Endothelial cell of umbilical vein (primary cell): Measurements from ENCODE around the gene GRAMD1B. TPM values are rescaled to one million over a fixed set of nuclear protein-coding genes. Genes with fewer than 3 reads are reported as not detected.

Experiments
- BruUV-seq: library from RNA; stranded (reverse); fragments of 400-500 nt; replicated peaks from 2 replicates; lab custom pipeline; 2021; lab: Mats Ljungman, UMichigan
- CTCF ChIA-PET: fragments of 300-600, 350-600 bp; sonication (Branson Sonifier 250); formaldehyde crosslinking; loops from one replicate; lab custom pipeline; 2021; ENCODE audit warnings: antibody characterized with exemption, inconsistent platforms; lab: Charles Lee
- POLR2A ChIA-PET: fragments of 300-600, 350-600 bp; sonication (Branson Sonifier 250); formaldehyde crosslinking; loops from one replicate; lab custom pipeline; 2021; ENCODE audit warnings: antibody characterized with exemption, inconsistent platforms; lab: Charles Lee
- DNase-seq: peaks from one replicate; pipeline ENCODE4 v3.0.0-alpha.2; 2011; ENCODE audit warnings: low read depth, low spot score
- FAIRE-seq: peaks from 2 replicates; lab custom pipeline; 2011; peaks lifted over from hg19 to GRCh38; lab: Jason Lieb, UNC
- H2AFZ ChIP-seq: 2 replicates; pipeline ENCODE4 v1.6.0; 2012; ENCODE audit warnings: low read depth, low read length, control low read depth, inconsistent platforms
- H3K27ac ChIP-seq: 2 replicates; pipeline ENCODE4 v1.5.1; 2011; ENCODE audit warnings: low read depth, mild to moderate bottlenecking, control low read depth, low read length, moderate library complexity; ENCODE audit not compliant: insufficient read depth
- H3K27me3 ChIP-seq, 2 experiments: 2 replicates each; pipeline versions ENCODE4 v1.6.0 to v1.6.1; 2011; ENCODE audit warnings: low read length in 2 of 2, mixed read lengths in 1 of 2; ENCODE audit not compliant: control insufficient read depth in 2 of 2, insufficient read depth in 2 of 2
- H3K36me3 ChIP-seq, 2 experiments: 2 replicates in 1 of 2; 3 replicates in 1 of 2; pipeline ENCODE4 v1.5.1; 2011; ENCODE audit warnings: low read length in 2 of 2, mild to moderate bottlenecking in 1 of 2, moderate library complexity in 1 of 2; ENCODE audit not compliant: control insufficient read depth in 2 of 2, insufficient read depth in 2 of 2; ENCODE audit errors: extremely low read depth in 1 of 2
- H3K4me1 ChIP-seq: 3 replicates; pipeline ENCODE4 v1.5.1; 2011; ENCODE audit warnings: mild to moderate bottlenecking, low read length; ENCODE audit not compliant: control insufficient read depth, insufficient read depth; ENCODE audit errors: extremely low read depth
- H3K4me2 ChIP-seq: 2 replicates; pipeline ENCODE4 v1.6.1; 2011; ENCODE audit warnings: low read length, control low read depth, mixed read lengths; ENCODE audit not compliant: insufficient read depth
- H3K4me3 ChIP-seq, 3 experiments: fragments of 200-600 bp in 1 of 3; sonication (generic), shearing (Covaris generic) in 1 of 3; replicated peaks in 1 of 3; 2 replicates each; pipeline ENCODE4 v1.5.1; 2011 to 2016; ENCODE audit warnings: control low read depth in 3 of 3, low read length in 3 of 3, mild to moderate bottlenecking in 2 of 3, inconsistent platforms in 1 of 3, low read depth in 1 of 3, moderate library complexity in 1 of 3; ENCODE audit not compliant: insufficient read depth in 1 of 3
- H3K79me2 ChIP-seq: 2 replicates; pipeline ENCODE4 v1.6.0; 2012; ENCODE audit warnings: low read length, inconsistent platforms; ENCODE audit not compliant: control insufficient read depth, insufficient read depth
- H3K9ac ChIP-seq: replicated peaks from 2 replicates; pipeline ENCODE3; 2011; ENCODE audit warnings: low read length, control low read depth; ENCODE audit not compliant: insufficient read depth; ENCODE audit errors: extremely low read depth
- H3K9me1 ChIP-seq: replicated peaks from 3 replicates; pipeline ENCODE4 v1.6.0; 2011; ENCODE audit warnings: mild to moderate bottlenecking, low read length; ENCODE audit not compliant: control insufficient read depth, insufficient read depth; ENCODE audit errors: extremely low read depth
- H3K9me3 ChIP-seq: replicated peaks from 2 replicates; pipeline ENCODE4 v1.5.1; 2012; ENCODE audit warnings: low read length, inconsistent platforms; ENCODE audit not compliant: control insufficient read depth, insufficient read depth
- H4K20me1 ChIP-seq: replicated peaks from 2 replicates; pipeline ENCODE3; 2011; ENCODE audit warnings: mild to moderate bottlenecking, low read length; ENCODE audit not compliant: control insufficient read depth, insufficient read depth; ENCODE audit errors: extremely low read depth
- CTCF ChIP-seq, 2 donors: IDR thresholded peaks; 1 replicate in 1 of 2; 2 replicates in 1 of 2; pipeline ENCODE4 v1.5.1; 2011; ENCODE audit warnings: low read length in 2 of 2, mild to moderate bottlenecking in 2 of 2, moderate library complexity in 2 of 2, control low read depth in 1 of 2, inconsistent platforms in 1 of 2, low read depth in 1 of 2; ENCODE audit not compliant: insufficient read depth in 1 of 2; ENCODE audit errors: extremely low read depth in 1 of 2
- EZH2 ChIP-seq: IDR thresholded peaks from 2 replicates; pipeline ENCODE4 v1.6.1; 2012; ENCODE audit warnings: borderline replicate concordance, low read depth, mild to moderate bottlenecking, moderate library complexity, low read length, inconsistent platforms; ENCODE audit not compliant: severe bottlenecking
- JUN ChIP-seq: IDR thresholded peaks from 2 replicates; pipeline ENCODE4 v1.6.1; 2011; ENCODE audit warnings: borderline replicate concordance, low read depth; ENCODE audit not compliant: insufficient read length, insufficient read depth
- MAX ChIP-seq: IDR thresholded peaks from 2 replicates; pipeline ENCODE4 v1.6.1; 2011; ENCODE audit not compliant: insufficient read depth, insufficient read length
- MYC ChIP-seq: IDR thresholded peaks from one replicate; pipeline ENCODE4 v1.6.1; 2011; ENCODE audit warnings: mild to moderate bottlenecking, low read depth, low read length
- POLR2A ChIP-seq: IDR thresholded peaks from 2 replicates; pipeline ENCODE4 v1.6.1; 2012; ENCODE audit warnings: low read depth, mild to moderate bottlenecking, control low read depth, low read length
- POLR2AphosphoS5 ChIP-seq: IDR thresholded peaks from 2 replicates; pipeline ENCODE4 v1.6.1; 2012; ENCODE audit warnings: low read depth, mild to moderate bottlenecking, control low read depth, low read length, moderate library complexity; ENCODE audit not compliant: insufficient read depth
- dilution Hi-C: fragments of 300-500 bp; cut with MboI; formaldehyde crosslinking; loops from one replicate; pipeline ENCODE4 v1.15.0; 2019; ENCODE audit warnings: low sequenced_read_pairs; ENCODE audit not compliant: extremely low pct_ligation_motif_present
- intact Hi-C: fragments of 100-400 bp; cut with micrococcal nuclease; formaldehyde crosslinking; loops from one replicate; pipeline ENCODE4 v1.10.0; 2022
- polyA plus RNA-seq, 4 experiments: library from polyadenylated mRNA; depleted of rRNA in 3 of 4; stranded (reverse) in 3 of 4; unstranded in 1 of 4; fragments of >200 nt; gene quantifications; 2 replicates each; pipeline versions ENCODE4 v1.2.1 to v1.2.3, GENCODE V29; 2011 to 2012; ENCODE audit warnings: missing spikeins in 1 of 4
- total RNA-seq: library from RNA; stranded (reverse); gene quantifications from 2 replicates; pipeline ENCODE4 v1.2.3, GENCODE V29; 2021

Gene GRAMD1B
- total and polyA plus RNA-seq, 2 donors (not counting 3 experiments of a cell fraction or from before 2014, with no cell fraction given): 5.1 to 11.1 TPM

DNA sequence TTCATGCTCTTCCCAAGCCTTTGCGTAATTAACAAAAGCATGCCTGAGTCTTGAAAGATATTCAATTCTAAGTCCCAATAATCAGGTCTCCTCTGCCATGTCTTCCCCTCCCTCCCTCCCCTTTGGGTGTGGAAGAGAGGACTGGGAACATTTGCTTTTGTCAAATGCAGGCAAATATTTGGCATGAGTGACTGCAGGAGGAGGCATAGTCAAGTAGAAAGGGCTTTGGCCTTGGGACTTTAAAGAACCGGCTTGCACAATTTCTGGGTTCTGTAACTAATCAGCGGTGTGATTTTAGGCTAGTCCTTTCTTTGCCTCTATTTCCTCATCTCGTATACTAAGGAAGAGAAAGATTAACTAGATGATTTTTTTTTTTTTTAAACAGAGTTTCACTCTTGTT, 164.9 kb downstream of the GRAMD1B start:
- H3K79me2 ChIP-seq: no peaks in the 10 kb centered on the region

More for the DNA sequence above, 164.9 kb downstream of the GRAMD1B start:
- TF ChIP-seq JUN (no peak), MAX (no peak), POLR2A (no peak), MYC (no peak), POLR2AphosphoS5 (no peak), CTCF (IDR thresholded peaks at IDR 0.05; ENCODE audit: extremely low read depth in 1 of 2, insufficient read depth in 1 of 2, low read depth in 1 of 2, low read length in 2 of 2) (no peak), EZH2 (no peak)
- no peaks in the 10 kb centered on the region for H4K20me1 ChIP-seq
- H3K9ac ChIP-seq: no peak overlapping the region
- peaks cover 0 to 2% of the 10 kb centered on the region in 2 experiments for H3K36me3 ChIP-seq
- no peak overlapping the region for H2AFZ ChIP-seq
- intact Hi-C loops: no loop called here
- H3K27ac ChIP-seq: no peak overlapping the region
- H3K4me3 ChIP-seq: no peak overlapping the region
- ChIA-PET POLR2A (no interaction called here), CTCF (interaction anchor here (0.6 to 1.0 kb wide), 2 partner anchors 18 to 294 kb away, joined by 3 to 4 read pairs; no protein-coding TSS in a partner anchor)
- H3K4me2 ChIP-seq: no peak overlapping the region
- H3K4me1 ChIP-seq: peaks cover 9% of the 10 kb centered on the region
- BruUV-seq: no TSS peak
- no peaks in the 10 kb centered on the region for H3K9me1 ChIP-seq
- no peak for FAIRE-seq
- H3K9me3 ChIP-seq: no peaks in the 10 kb centered on the region
- no peaks in the 10 kb centered on the region for H3K27me3 ChIP-seq
- DNase-seq: no peak
- dilution Hi-C loops: no loop called here
